Measurements from ENCODE around the gene CDK2.

CDK2 gene

DNA sequence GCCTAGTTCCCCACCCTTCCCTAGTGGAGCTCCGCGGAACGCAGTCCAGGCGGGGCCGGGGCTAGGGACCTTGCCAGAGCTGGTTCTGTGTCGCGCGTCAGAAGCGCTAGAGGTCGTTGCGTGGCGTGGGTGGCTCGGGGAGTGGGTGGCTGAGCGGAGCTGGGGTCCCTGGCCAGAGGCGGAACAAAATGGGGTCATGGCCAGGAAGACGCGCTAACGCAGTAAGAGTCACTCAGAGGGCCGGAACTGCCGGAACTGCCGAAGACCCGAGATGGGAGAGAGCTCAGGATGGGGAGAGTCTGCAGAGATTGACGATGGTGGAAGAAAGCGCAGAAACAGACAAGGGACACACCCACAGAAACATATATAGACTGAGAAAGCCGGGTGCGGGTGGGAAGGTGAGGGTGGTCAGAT lies 30.9 kb upstream of the CDK2 start:
- TF ChIP-seq, protein P1, sequence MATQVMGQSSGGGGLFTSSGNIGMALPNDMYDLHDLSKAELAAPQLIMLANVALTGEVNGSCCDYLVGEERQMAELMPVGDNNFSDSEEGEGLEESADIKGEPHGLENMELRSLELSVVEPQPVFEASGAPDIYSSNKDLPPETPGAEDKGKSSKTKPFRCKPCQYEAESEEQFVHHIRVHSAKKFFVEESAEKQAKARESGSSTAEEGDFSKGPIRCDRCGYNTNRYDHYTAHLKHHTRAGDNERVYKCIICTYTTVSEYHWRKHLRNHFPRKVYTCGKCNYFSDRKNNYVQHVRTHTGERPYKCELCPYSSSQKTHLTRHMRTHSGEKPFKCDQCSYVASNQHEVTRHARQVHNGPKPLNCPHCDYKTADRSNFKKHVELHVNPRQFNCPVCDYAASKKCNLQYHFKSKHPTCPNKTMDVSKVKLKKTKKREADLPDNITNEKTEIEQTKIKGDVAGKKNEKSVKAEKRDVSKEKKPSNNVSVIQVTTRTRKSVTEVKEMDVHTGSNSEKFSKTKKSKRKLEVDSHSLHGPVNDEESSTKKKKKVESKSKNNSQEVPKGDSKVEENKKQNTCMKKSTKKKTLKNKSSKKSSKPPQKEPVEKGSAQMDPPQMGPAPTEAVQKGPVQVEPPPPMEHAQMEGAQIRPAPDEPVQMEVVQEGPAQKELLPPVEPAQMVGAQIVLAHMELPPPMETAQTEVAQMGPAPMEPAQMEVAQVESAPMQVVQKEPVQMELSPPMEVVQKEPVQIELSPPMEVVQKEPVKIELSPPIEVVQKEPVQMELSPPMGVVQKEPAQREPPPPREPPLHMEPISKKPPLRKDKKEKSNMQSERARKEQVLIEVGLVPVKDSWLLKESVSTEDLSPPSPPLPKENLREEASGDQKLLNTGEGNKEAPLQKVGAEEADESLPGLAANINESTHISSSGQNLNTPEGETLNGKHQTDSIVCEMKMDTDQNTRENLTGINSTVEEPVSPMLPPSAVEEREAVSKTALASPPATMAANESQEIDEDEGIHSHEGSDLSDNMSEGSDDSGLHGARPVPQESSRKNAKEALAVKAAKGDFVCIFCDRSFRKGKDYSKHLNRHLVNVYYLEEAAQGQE (IDR thresholded peaks at IDR 0.05; ENCODE audit: insufficient read depth in 1 of 2, low read depth in 2 of 2, low read length in 2 of 2): no peak

DNA sequence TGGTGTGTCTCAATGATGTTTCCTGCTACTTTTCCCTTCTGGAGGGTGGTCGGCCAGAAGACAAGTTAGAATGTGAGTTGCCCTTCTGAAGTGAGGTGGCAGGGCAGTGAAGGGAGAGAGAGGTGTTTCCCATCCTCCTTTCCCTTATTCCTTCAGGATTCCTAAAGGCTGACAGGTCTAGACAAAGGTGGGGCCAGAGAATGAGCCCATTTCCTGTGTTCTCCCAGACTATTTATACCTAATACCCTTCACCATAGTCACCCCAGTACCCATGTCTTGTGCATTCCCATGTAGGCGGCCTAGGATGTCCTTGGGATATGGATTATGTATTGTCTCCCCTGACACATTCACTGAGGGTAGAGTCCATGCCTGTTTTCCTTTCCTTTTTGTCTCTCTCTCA lies 28.6 kb upstream of the CDK2 start:
- TF ChIP-seq FOXP2 (optimal IDR thresholded peaks at IDR 0.05; ENCODE audit: borderline replicate concordance, extremely low read depth, extremely low read length, insufficient read depth) (no peak), TAF1 (IDR thresholded peaks at IDR 0.05; ENCODE audit: borderline replicate concordance, insufficient read depth, low read length) (no peak), SIN3A (IDR thresholded peaks at IDR 0.05; ENCODE audit: borderline replicate concordance, insufficient read depth, low read length) (no peak), POLR2AphosphoS5 (IDR thresholded peaks at IDR 0.05; ENCODE audit: low read depth, low read length) (no peak)
- TF ChIP-seq, protein P1 (IDR thresholded peaks at IDR 0.05; ENCODE audit: insufficient read depth in 1 of 2, low read depth in 2 of 2, low read length in 2 of 2): no peak

DNA sequence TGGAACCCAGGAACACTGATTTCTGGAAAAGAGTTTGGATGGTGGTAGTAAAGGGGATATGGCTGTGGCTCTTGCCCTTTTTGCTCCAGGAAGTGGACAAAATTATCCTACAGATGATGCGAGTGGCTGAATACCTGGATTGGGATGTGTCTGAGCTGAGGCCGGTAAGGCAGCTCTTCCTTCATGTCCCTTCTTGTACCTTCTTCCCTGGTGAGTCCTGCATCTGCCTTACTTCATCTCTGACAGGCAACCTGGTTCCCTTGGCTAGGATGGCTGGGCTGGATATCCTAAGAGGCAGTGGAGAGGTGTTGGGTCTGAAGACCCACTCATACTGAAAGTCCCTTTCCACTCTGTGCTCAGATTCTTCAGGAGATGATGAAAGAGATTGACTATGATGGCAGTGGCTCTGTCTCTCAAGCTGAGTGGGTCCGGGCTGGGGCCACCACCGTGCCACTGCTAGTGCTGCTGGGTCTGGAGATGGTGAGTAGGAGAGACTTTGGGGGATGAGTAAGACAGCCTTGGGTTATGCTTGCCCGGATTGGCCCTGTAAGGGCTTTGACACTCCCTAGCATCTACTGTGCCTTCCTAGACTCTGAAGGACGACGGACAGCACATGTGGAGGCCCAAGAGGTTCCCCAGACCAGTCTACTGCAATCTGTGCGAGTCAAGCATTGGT lies 27.7 kb upstream of the CDK2 start:
- TF ChIP-seq FOXP2 (optimal IDR thresholded peaks at IDR 0.05; ENCODE audit: borderline replicate concordance, extremely low read depth, extremely low read length, insufficient read depth) (no peak), SIN3A (IDR thresholded peaks at IDR 0.05; ENCODE audit: borderline replicate concordance, insufficient read depth, low read length) (no peak), POLR2AphosphoS5 (IDR thresholded peaks at IDR 0.05; ENCODE audit: low read depth, low read length) (no peak), TAF1 (IDR thresholded peaks at IDR 0.05; ENCODE audit: borderline replicate concordance, insufficient read depth, low read length) (no peak)
- TF ChIP-seq, protein P1 (IDR thresholded peaks at IDR 0.05; ENCODE audit: insufficient read depth in 1 of 2, low read depth in 2 of 2, low read length in 2 of 2): no peak

DNA sequence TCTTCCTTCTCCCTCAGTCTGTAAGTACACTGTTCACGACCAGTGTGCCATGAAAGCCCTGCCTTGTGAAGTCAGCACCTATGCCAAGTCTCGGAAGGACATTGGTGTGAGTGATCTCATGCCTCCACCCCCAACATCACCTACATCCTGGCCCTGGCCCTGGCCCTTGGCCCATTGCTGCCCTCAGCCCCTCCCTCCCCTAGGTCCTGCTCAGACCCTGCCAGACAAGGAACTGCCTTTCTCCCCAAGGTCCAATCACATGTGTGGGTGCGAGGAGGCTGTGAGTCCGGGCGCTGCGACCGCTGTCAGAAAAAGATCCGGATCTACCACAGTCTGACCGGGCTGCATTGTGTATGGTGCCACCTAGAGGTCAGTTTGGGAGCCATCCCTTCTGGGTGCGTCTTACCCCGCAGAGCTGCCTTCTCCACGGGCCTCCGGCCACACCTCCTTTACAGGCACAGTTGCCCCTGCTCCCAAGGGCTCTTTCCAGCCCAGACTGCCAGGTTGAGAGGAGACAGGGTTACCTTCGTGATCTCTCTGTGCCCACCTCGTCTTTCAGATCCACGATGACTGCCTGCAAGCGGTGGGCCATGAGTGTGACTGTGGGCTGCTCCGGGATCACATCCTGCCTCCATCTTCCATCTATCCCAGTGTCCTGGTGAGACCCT lies 26.4 kb upstream of the CDK2 start:
- TF ChIP-seq POLR2AphosphoS5 (IDR thresholded peaks at IDR 0.05; ENCODE audit: low read depth, low read length): no peak
- TF ChIP-seq SIN3A (IDR thresholded peaks at IDR 0.05; ENCODE audit: borderline replicate concordance, insufficient read depth, low read length): no peak; the same call in 1 of the 2 replicates
- TF ChIP-seq, protein P1 (IDR thresholded peaks at IDR 0.05; ENCODE audit: insufficient read depth in 1 of 2, low read depth in 2 of 2, low read length in 2 of 2): no peak
- no peak for TF ChIP-seq TAF1 (IDR thresholded peaks at IDR 0.05; ENCODE audit: borderline replicate concordance, insufficient read depth, low read length)
- no peak for TF ChIP-seq FOXP2 (optimal IDR thresholded peaks at IDR 0.05; ENCODE audit: borderline replicate concordance, extremely low read depth, extremely low read length, insufficient read depth)

Measured in PFSK-1 (cell line).